Middle frontal gyrus (tissue), 1 donor: Measurements from ENCODE around the gene IGFL1.
"Not testable (repeated sequence)": the region's sequence is repeated elsewhere in the genome, so short reads cannot be mapped to it uniquely, and the experiment has no call there.

Experiments used
- DNase-seq: peaks from one replicate; pipeline ENCODE4 v3.0.0-alpha.2; 2015; ENCODE audit warnings: low spot score; ENCODE audit errors: extremely low spot score

Gene IGFL1

GRCh38 chr19:46201454-46202310 is 27.9 kb upstream of the IGFL1 start:
- DNase-seq: no peak

GRCh38 chr19:46202426-46202825 is 27.1 kb upstream of the IGFL1 start:
- no peak for DNase-seq

- no peak for DNase-seq
Observed at GRCh38 chr19:46202872-46203860, 26.4 kb upstream of the IGFL1 start.

GRCh38 chr19:46204008-46204407 is 25.5 kb upstream of the IGFL1 start:
- no peak for DNase-seq

- DNase-seq: no peak
Observed at GRCh38 chr19:46205183-46205984, 24.2 kb upstream of the IGFL1 start.

GRCh38 chr19:46206176-46206575 is 23.4 kb upstream of the IGFL1 start:
- DNase-seq: no peak

GRCh38 chr19:46206682-46207081 is 22.9 kb upstream of the IGFL1 start:
- DNase-seq: no peak

- DNase-seq: not testable (repeated sequence)
Observed at GRCh38 chr19:46207858-46208257, 21.7 kb upstream of the IGFL1 start.

- no peak for DNase-seq
Observed at GRCh38 chr19:46209051-46209450, 20.5 kb upstream of the IGFL1 start.

- DNase-seq: no peak
Observed at GRCh38 chr19:46209472-46209871, 20.1 kb upstream of the IGFL1 start.

GRCh38 chr19:46210669-46211068 is 18.9 kb upstream of the IGFL1 start:
- no peak for DNase-seq

- DNase-seq: no peak
Observed at GRCh38 chr19:46211201-46211881, 18.2 kb upstream of the IGFL1 start.

- DNase-seq: not testable (repeated sequence)
Observed at GRCh38 chr19:46212592-46212991, 16.9 kb upstream of the IGFL1 start.

- DNase-seq: no peak
Observed at GRCh38 chr19:46213156-46213555, 16.4 kb upstream of the IGFL1 start.

GRCh38 chr19:46213806-46214205 is 15.7 kb upstream of the IGFL1 start:
- DNase-seq: no peak

GRCh38 chr19:46216612-46217011 is 12.9 kb upstream of the IGFL1 start:
- no peak for DNase-seq

GRCh38 chr19:46217476-46217875 is 12.1 kb upstream of the IGFL1 start:
- DNase-seq: no peak

GRCh38 chr19:46218160-46218559 is 11.4 kb upstream of the IGFL1 start:
- DNase-seq: no peak

GRCh38 chr19:46220038-46220615 is 9.4 kb upstream of the IGFL1 start:
- DNase-seq: no peak

GRCh38 chr19:46221152-46221551 is 8.4 kb upstream of the IGFL1 start:
- DNase-seq: no peak
